GM10248 (cell line): ENCODE results near the gene KIF26A.

Experiments used
- CTCF ChIA-PET: fragments of 300-600 bp; sonication (Branson Sonifier 250); formaldehyde crosslinking; extraction: SDS; loops from one replicate; lab custom pipeline; 2021; ENCODE audit warnings: antibody characterized with exemption; lab: Yijun Ruan, JAX
- POLR2A ChIA-PET: fragments of 350-650 bp; sonication (Branson Sonifier 250); formaldehyde crosslinking; extraction: SDS; loops from one replicate; lab custom pipeline; 2020; ENCODE audit warnings: antibody characterized with exemption; lab: Yijun Ruan, JAX
- DNase-seq: peaks from one replicate; pipeline ENCODE4 v3.0.0; 2012; ENCODE audit errors: extremely low spot score
- TF ChIP-seq, protein P1 (sequence below): IDR thresholded peaks from 2 replicates; pipeline ENCODE4 v1.5.1; 2012; ENCODE audit warnings: mild to moderate bottlenecking, low read depth; ENCODE audit errors: extremely low read depth, missing control alignments, control extremely low read depth

Gene KIF26A

DNA sequence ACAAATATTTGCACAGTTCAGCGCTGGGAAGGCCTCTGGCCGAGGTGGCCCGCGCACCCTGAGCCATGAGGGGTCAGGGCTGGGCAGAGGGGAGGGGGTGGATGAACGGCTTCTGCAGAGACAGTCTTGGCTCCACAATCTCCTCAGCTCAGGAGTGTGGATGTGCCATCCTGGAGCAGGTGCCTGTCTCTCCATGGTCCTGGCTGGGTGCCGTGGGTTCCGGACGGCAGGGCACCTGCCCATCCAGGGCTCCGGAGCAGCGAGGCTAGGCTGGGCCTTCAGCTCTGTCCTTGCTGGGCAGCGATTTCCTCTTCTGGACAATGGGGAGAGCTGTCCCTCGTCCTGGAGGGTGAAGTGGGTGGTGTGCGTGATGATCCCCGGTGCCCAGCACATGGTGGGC, 55.6 kb downstream of the KIF26A start:
- TF ChIP-seq, protein P1, sequence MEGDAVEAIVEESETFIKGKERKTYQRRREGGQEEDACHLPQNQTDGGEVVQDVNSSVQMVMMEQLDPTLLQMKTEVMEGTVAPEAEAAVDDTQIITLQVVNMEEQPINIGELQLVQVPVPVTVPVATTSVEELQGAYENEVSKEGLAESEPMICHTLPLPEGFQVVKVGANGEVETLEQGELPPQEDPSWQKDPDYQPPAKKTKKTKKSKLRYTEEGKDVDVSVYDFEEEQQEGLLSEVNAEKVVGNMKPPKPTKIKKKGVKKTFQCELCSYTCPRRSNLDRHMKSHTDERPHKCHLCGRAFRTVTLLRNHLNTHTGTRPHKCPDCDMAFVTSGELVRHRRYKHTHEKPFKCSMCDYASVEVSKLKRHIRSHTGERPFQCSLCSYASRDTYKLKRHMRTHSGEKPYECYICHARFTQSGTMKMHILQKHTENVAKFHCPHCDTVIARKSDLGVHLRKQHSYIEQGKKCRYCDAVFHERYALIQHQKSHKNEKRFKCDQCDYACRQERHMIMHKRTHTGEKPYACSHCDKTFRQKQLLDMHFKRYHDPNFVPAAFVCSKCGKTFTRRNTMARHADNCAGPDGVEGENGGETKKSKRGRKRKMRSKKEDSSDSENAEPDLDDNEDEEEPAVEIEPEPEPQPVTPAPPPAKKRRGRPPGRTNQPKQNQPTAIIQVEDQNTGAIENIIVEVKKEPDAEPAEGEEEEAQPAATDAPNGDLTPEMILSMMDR, result no peak
- CTCF ChIA-PET, result interaction anchor here (0.7 kb wide), 1 partner anchor 201 kb away, joined by 3 read pairs; no protein-coding TSS in a partner anchor

DNA sequence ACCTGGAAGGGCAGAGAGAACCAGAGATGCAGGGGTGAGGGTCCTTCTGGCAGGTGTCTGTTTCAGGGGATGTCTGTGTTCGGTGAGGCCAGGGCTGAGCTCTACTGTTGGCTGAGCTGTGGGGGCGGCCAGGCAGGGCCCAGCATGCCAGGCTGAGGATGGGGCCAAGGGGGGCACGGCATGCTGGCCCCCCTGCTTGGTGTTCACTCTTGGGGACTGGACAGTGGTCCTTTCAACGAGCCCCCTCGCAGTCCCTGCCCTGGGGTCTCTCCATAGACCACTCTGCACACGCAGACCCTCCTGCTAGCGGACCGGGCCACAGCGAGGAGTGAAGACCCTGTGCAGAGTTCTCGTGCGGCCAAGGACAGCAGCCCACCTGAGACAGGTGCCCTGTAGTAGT, 56.3 kb downstream of the KIF26A start:
- POLR2A ChIA-PET, result no interaction called here
- DNase-seq, result no peak
- TF ChIP-seq, protein P1, result no peak
- CTCF ChIA-PET, result no interaction called here

More for the DNA sequence above, 55.6 kb downstream of the KIF26A start:
- DNase-seq, result no peak
- POLR2A ChIA-PET, result no interaction called here

DNA sequence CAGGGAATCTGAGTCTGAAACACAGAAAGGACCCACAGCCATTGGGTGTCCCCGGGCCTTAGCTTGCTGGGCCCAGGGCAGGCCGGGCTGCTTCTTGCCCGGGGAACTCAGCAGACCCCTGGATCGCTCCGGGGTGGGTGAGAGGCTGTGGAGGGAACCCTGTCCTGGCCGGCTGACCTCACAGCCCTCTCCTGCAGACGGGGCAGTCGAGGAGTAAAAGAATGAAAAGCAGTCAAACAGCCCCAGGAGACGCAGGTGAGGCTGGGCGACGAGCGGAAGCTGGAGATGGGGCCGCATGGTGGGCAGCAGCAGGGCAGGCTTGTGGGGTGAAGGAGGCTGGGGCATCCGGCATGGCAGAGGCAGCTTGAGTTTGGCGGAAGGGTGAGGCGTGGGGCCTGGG, 57.0 kb downstream of the KIF26A start:
- POLR2A ChIA-PET, result no interaction called here
- TF ChIP-seq, protein P1, result no peak
- DNase-seq, result no peak
- CTCF ChIA-PET, result no interaction called here

DNA sequence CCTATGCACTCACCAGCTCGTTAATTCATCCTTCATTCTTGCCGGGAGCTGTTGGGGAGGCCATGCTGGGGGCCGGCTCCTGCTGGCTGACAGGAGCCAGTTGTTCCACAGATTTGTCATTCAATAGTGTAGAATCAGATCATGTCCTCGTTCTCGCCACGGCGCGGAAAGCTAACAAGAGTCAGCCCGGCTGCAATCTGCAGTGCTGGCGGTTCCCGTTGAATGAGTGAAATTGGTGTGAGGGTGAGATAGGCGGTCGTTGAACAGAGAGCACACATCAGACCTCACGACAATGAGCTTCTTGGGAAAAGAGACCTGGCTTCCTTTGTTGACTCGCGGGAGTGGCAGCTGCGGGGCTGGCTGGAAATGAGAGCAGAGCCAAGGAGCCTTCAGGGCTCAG, 57.5 kb downstream of the KIF26A start:
- DNase-seq, result no peak
- POLR2A ChIA-PET, result no interaction called here
- TF ChIP-seq, protein P1, result no peak
- CTCF ChIA-PET, result no interaction called here

DNA sequence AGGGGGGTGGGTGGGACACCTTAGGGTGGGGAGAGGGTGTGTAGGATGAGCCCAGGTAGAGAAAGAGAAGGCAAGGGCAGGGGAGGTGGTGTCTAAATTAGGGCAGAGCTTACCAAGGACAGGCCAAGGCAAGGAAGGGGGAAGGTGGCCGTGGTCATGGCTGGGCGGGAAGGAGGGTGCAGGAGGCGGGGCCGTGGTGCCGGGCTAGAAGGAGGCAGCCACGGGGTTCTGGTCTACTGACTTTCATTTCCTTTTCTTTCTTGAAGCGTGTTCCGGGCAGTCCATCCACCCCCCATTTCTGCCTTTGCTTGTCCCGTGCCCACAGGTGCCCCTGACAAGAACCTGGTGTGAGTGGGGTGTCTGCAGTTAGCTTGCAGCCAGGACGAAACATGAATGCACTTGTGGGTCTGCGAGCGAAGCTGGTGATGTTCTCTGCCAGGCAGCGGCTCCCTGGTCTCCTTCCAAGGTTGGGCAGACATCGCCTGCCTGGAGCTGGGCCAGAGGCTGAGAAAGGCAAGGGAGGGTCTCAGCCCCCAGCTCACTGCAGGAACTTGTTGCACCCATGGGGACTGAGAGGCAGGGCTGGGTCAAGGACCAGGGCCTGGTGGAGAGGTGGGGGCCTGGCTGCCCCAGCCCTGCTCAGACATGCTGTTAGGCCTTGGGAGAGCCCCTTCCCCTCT, 58.2 kb downstream of the KIF26A start:
- ChIA-PET POLR2A (no interaction called here), CTCF (no interaction called here)
- DNase-seq, result no peak
- TF ChIP-seq, protein P1, result no peak

DNA sequence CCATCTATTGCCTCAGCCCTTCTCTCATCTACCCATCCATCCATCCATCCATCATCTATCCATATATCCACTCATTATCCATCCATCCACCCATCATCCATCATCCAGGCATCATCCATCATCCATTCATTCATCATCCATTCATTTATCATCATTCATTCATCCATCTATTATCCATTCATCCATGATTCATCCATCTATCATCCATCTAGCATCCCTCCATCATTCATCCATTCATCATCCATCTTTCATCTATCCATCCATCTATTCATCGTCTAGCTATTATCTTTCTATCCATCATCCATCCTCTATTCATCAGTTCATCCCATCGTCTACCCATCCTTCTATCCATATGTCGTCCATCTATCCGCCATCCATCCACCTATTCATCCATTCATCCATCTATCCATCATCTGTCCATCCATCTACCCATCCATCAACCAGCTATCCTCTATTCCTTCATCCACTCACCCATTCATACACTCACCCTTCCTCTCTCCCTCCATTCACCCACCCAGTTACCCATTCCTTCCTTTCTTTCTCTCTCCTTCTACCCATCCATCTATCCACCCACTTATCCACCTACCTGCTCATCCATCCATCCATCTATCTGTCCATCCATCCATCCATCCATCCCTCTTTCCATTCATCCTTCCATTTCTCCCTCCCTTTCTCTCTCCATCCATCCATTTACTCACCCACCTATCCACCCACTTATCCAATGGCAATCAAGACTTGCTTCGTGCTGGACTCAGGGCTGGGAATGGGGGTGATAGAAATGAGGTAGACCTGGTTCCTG, 59.3 kb downstream of the KIF26A start:
- TF ChIP-seq, protein P1, result no peak
- ChIA-PET CTCF (no interaction called here), POLR2A (no interaction called here)
- no peak for DNase-seq
